Astrocyte (in vitro differentiated cells and primary cell): ENCODE data around the gene NXPH4. TPM values are rescaled to one million over a fixed set of nuclear protein-coding genes. Genes with fewer than 3 reads are reported as not detected.

Source experiments
- DNase-seq: peaks from one replicate; pipeline ENCODE4 v3.0.0-alpha.2; 2010; ENCODE audit warnings: low read depth
- FAIRE-seq: peaks from 2 replicates; lab custom pipeline; 2011; peaks lifted over from hg19 to GRCh38; lab: Jason Lieb, UNC
- H2AFZ ChIP-seq: 2 replicates; pipeline ENCODE4 v1.6.0; 2012; ENCODE audit warnings: low read depth, low read length, inconsistent platforms
- H3K27ac ChIP-seq: 2 replicates; pipeline ENCODE4 v1.5.1; 2011; ENCODE audit warnings: low read depth, low read length, inconsistent platforms
- H3K27me3 ChIP-seq: 2 replicates; pipeline ENCODE4 v1.6.0; 2011; ENCODE audit warnings: low read length, inconsistent platforms; ENCODE audit not compliant: insufficient read depth
- H3K36me3 ChIP-seq: 2 replicates; pipeline ENCODE4 v1.5.1; 2011; ENCODE audit warnings: low read length, inconsistent platforms; ENCODE audit not compliant: insufficient read depth
- H3K4me1 ChIP-seq: 2 replicates; pipeline ENCODE4 v1.5.1; 2011; ENCODE audit warnings: low read length, inconsistent platforms; ENCODE audit not compliant: insufficient read depth
- H3K4me2 ChIP-seq: 2 replicates; pipeline ENCODE4 v1.6.0; 2012; ENCODE audit warnings: low read length, inconsistent platforms
- H3K4me3 ChIP-seq: 2 replicates; pipeline ENCODE4 v1.5.1; 2011; ENCODE audit warnings: low read depth, mild to moderate bottlenecking, low read length, inconsistent platforms; ENCODE audit not compliant: insufficient read depth
- H3K79me2 ChIP-seq: 2 replicates; pipeline ENCODE4 v1.6.0; 2012; ENCODE audit warnings: mild to moderate bottlenecking, low read length, inconsistent platforms; ENCODE audit not compliant: insufficient read depth
- H3K9ac ChIP-seq: 2 replicates; pipeline ENCODE4 v1.6.0; 2012; ENCODE audit warnings: mild to moderate bottlenecking, low read length, inconsistent platforms
- H3K9me3 ChIP-seq: 2 replicates; pipeline ENCODE4 v1.5.1; 2012; ENCODE audit warnings: low read depth, mild to moderate bottlenecking, low read length, inconsistent platforms; ENCODE audit not compliant: insufficient read depth
- H4K20me1 ChIP-seq: 2 replicates; pipeline ENCODE4 v1.6.0; 2012; ENCODE audit warnings: low read length, inconsistent platforms; ENCODE audit not compliant: insufficient read depth
- H3K27ac Mint-ChIP-seq: one replicate; pipeline ENCODE4 v1.8.0; 2021; ENCODE audit warnings: mild to moderate bottlenecking, mixed read lengths; ENCODE audit not compliant: unreplicated experiment
- H3K27me3 Mint-ChIP-seq: one replicate; pipeline ENCODE4 v1.8.0; 2021; ENCODE audit warnings: low read depth, mixed read lengths; ENCODE audit not compliant: unreplicated experiment
- H3K36me3 Mint-ChIP-seq: one replicate; pipeline ENCODE4 v1.8.0; 2021; ENCODE audit warnings: low read depth, mixed read lengths; ENCODE audit not compliant: unreplicated experiment
- H3K4me1 Mint-ChIP-seq: one replicate; pipeline ENCODE4 v1.8.0; 2021; ENCODE audit warnings: low read depth, mixed read lengths; ENCODE audit not compliant: unreplicated experiment
- H3K4me3 Mint-ChIP-seq: one replicate; pipeline ENCODE4 v1.8.0; 2021; ENCODE audit warnings: mild to moderate bottlenecking, moderate library complexity, mixed read lengths; ENCODE audit not compliant: unreplicated experiment
- H3K9me3 Mint-ChIP-seq: one replicate; pipeline ENCODE4 v1.8.0; 2021; ENCODE audit warnings: mild to moderate bottlenecking, mixed read lengths; ENCODE audit not compliant: unreplicated experiment
- CTCF ChIP-seq: IDR thresholded peaks from 2 replicates; pipeline ENCODE4 v1.5.1; 2011; ENCODE audit warnings: low read depth, mild to moderate bottlenecking, inconsistent platforms, low read length, moderate library complexity; ENCODE audit not compliant: insufficient read depth
- EZH2 ChIP-seq: IDR thresholded peaks from 2 replicates; pipeline ENCODE4 v1.6.1; 2012; ENCODE audit warnings: mild to moderate bottlenecking, low read length, inconsistent platforms; ENCODE audit not compliant: insufficient read depth
- total RNA-seq: library from RNA; stranded (reverse); gene quantifications from 2 replicates; pipeline ENCODE4 v1.2.1, GENCODE V29; 2021

NXPH4 gene
- total RNA-seq, 1 donor from 2014 or later, result 14.5 TPM

GRCh38 chr12:57192920-57193319 lies 23.7 kb upstream of the NXPH4 start:
- H3K9me3 ChIP-seq, result no peaks in the 10 kb centered on the region
- no peak overlapping the region for H3K27ac ChIP-seq
- Mint-ChIP-seq H3K36me3 (peaks cover 32% of the 10 kb centered on the region), H3K27me3 (no peaks in the 10 kb centered on the region), H3K9me3 (no peaks in the 10 kb centered on the region), H3K27ac (no peak overlapping the region), H3K4me3 (no peak overlapping the region), H3K4me1 (no peaks in the 10 kb centered on the region)
- H3K79me2 ChIP-seq, result no peaks in the 10 kb centered on the region
- DNase-seq (no peak), FAIRE-seq (no peak)
- peaks cover 40% of the 10 kb centered on the region for H3K36me3 ChIP-seq
- no peaks in the 10 kb centered on the region for H3K27me3 ChIP-seq
- H3K4me1 ChIP-seq, result no peaks in the 10 kb centered on the region
- peaks cover 62% of the 10 kb centered on the region for H4K20me1 ChIP-seq
- no peak overlapping the region for H3K9ac ChIP-seq
- TF ChIP-seq EZH2, result no peak
- TF ChIP-seq CTCF, result no peak
- no peak overlapping the region for H3K4me3 ChIP-seq
- H2AFZ ChIP-seq, result no peak overlapping the region
- no peak overlapping the region for H3K4me2 ChIP-seq

GRCh38 chr12:57193706-57194245 lies 22.8 kb upstream of the NXPH4 start:
- Histone ChIP-seq H3K27me3 (no peaks in the 10 kb centered on the region), H4K20me1 (peaks cover 62% of the 10 kb centered on the region), H3K4me2 (no peak overlapping the region), H3K9me3 (no peaks in the 10 kb centered on the region), H2AFZ (no peak overlapping the region), H3K4me3 (no peak overlapping the region), H3K9ac (no peak overlapping the region), H3K79me2 (no peaks in the 10 kb centered on the region), H3K4me1 (no peaks in the 10 kb centered on the region), H3K36me3 (peaks cover 34% of the 10 kb centered on the region), H3K27ac (no peak overlapping the region)
- no peak overlapping the region for H3K4me3 Mint-ChIP-seq
- H3K27ac Mint-ChIP-seq, result no peak overlapping the region
- H3K9me3 Mint-ChIP-seq, result no peaks in the 10 kb centered on the region
- no peak for FAIRE-seq
- no peaks in the 10 kb centered on the region for H3K4me1 Mint-ChIP-seq
- DNase-seq, result no peak
- no peak for TF ChIP-seq CTCF
- TF ChIP-seq EZH2, result no peak
- peaks cover 29% of the 10 kb centered on the region for H3K36me3 Mint-ChIP-seq
- no peaks in the 10 kb centered on the region for H3K27me3 Mint-ChIP-seq

GRCh38 chr12:57194253-57194652 lies 22.3 kb upstream of the NXPH4 start:
- no peaks in the 10 kb centered on the region for H3K9me3 Mint-ChIP-seq

More at GRCh38 chr12:57194253-57194652, 22.3 kb upstream of the NXPH4 start:
- H3K9me3 ChIP-seq, result no peaks in the 10 kb centered on the region
- no peak overlapping the region for H3K9ac ChIP-seq
- Mint-ChIP-seq H3K4me1 (no peaks in the 10 kb centered on the region), H3K27ac (no peak overlapping the region), H3K4me3 (no peak overlapping the region), H3K27me3 (no peaks in the 10 kb centered on the region), H3K36me3 (peaks cover 28% of the 10 kb centered on the region)
- TF ChIP-seq EZH2 (no peak), CTCF (no peak)
- no peak overlapping the region for H2AFZ ChIP-seq
- H4K20me1 ChIP-seq, result peaks cover 66% of the 10 kb centered on the region
- H3K4me1 ChIP-seq, result no peaks in the 10 kb centered on the region
- no peak for FAIRE-seq
- peaks cover 34% of the 10 kb centered on the region for H3K36me3 ChIP-seq
- no peak for DNase-seq
- no peak overlapping the region for H3K4me2 ChIP-seq
- H3K27ac ChIP-seq, result no peak overlapping the region
- H3K79me2 ChIP-seq, result no peaks in the 10 kb centered on the region
- H3K27me3 ChIP-seq, result no peaks in the 10 kb centered on the region
- no peak overlapping the region for H3K4me3 ChIP-seq
